ENCODE data around the gene CPAMD8.

CPAMD8 gene

GRCh38 chr19:16922949-16923348 lies 103.7 kb downstream of the CPAMD8 start:
- no peak for TF ChIP-seq CTCF (IDR thresholded peaks at IDR 0.05; ENCODE audit: low read depth, low read length)
- H3K4me3 ChIP-seq (ENCODE audit: low read depth, low read length), result no peak overlapping the region

GRCh38 chr19:16922592-16922934 lies 104.0 kb downstream of the CPAMD8 start:
- no peak overlapping the region for H3K4me3 ChIP-seq (ENCODE audit: low read depth, low read length)
- TF ChIP-seq CTCF (IDR thresholded peaks at IDR 0.05; ENCODE audit: low read depth, low read length), result no peak

- no peak overlapping the region for H3K4me3 ChIP-seq (ENCODE audit: low read depth, low read length)
- no peak for TF ChIP-seq CTCF (IDR thresholded peaks at IDR 0.05; ENCODE audit: low read depth, low read length)
Measured at GRCh38 chr19:16921766-16922591, 104.6 kb downstream of the CPAMD8 start.

GRCh38 chr19:16920816-16921529 lies 105.6 kb downstream of the CPAMD8 start:
- no peak overlapping the region for H3K4me3 ChIP-seq (ENCODE audit: low read depth, low read length)
- no peak for TF ChIP-seq CTCF (IDR thresholded peaks at IDR 0.05; ENCODE audit: low read depth, low read length)

GRCh38 chr19:16919496-16919895 lies 107.1 kb downstream of the CPAMD8 start:
- no peak for TF ChIP-seq CTCF (IDR thresholded peaks at IDR 0.05; ENCODE audit: low read depth, low read length)
- no peak overlapping the region for H3K4me3 ChIP-seq (ENCODE audit: low read depth, low read length)

- TF ChIP-seq CTCF (IDR thresholded peaks at IDR 0.05; ENCODE audit: low read depth, low read length), result no peak
- H3K4me3 ChIP-seq (ENCODE audit: low read depth, low read length), result no peak overlapping the region
Measured at GRCh38 chr19:16917401-16917800, 109.2 kb downstream of the CPAMD8 start.

GRCh38 chr19:16915734-16916133 lies 110.9 kb downstream of the CPAMD8 start:
- no peak overlapping the region for H3K4me3 ChIP-seq (ENCODE audit: low read depth, low read length)
- TF ChIP-seq CTCF (IDR thresholded peaks at IDR 0.05; ENCODE audit: low read depth, low read length), result no peak

Measured in WI38 (cell line).